Liver (tissue), 9 donors: ENCODE measurements around the gene OGFOD3. TPM values are rescaled to one million over a fixed set of nuclear protein-coding genes. Genes with fewer than 3 reads are reported as not detected.

ENCODE experiments used
- DNase-seq: peaks from one replicate; pipeline ENCODE4 v3.0.0-alpha.2; 2017; ENCODE audit warnings: low spot score
- H3K27ac ChIP-seq, 2 donors: one replicate each; pipeline ENCODE4 v1.7.0; 2013; ENCODE audit warnings: inconsistent platforms in 2 of 2, low read length in 2 of 2, control low read depth in 1 of 2, low read depth in 1 of 2, mild to moderate bottlenecking in 1 of 2
- H3K27me3 ChIP-seq, 4 donors: one replicate each; pipeline versions ENCODE4 v1.6.1 to v1.7.0; 2013; ENCODE audit warnings: low read length in 3 of 4, inconsistent platforms in 1 of 4, mild to moderate bottlenecking in 1 of 4, moderate library complexity in 1 of 4; ENCODE audit not compliant: control insufficient read depth in 4 of 4, insufficient read depth in 4 of 4
- H3K36me3 ChIP-seq, 4 donors: one replicate each; pipeline versions ENCODE4 v1.6.1 to v1.7.0; 2013; ENCODE audit warnings: low read length in 3 of 4, mild to moderate bottlenecking in 3 of 4, low read depth in 1 of 4, moderate library complexity in 1 of 4; ENCODE audit not compliant: control insufficient read depth in 4 of 4, insufficient read depth in 3 of 4
- H3K4me1 ChIP-seq, 4 donors: one replicate each; pipeline versions ENCODE4 v1.6.1 to v1.7.0; 2013; ENCODE audit warnings: low read length in 3 of 4, mild to moderate bottlenecking in 3 of 4, moderate library complexity in 1 of 4; ENCODE audit not compliant: control insufficient read depth in 4 of 4, insufficient read depth in 4 of 4
- H3K4me3 ChIP-seq, 3 donors: one replicate each; pipeline versions ENCODE4 v1.6.1 to v1.7.0; 2013; ENCODE audit warnings: low read length in 3 of 3, control low read depth in 1 of 3, low read depth in 1 of 3, mild to moderate bottlenecking in 1 of 3
- H3K9ac ChIP-seq, 2 donors: one replicate each; pipeline ENCODE4 v1.7.0; 2013; ENCODE audit warnings: low read length in 2 of 2, mild to moderate bottlenecking in 2 of 2, moderate library complexity in 2 of 2, control low read depth in 1 of 2, low read depth in 1 of 2
- H3K9me3 ChIP-seq, 4 donors: one replicate each; pipeline versions ENCODE4 v1.6.1 to v1.7.0; 2013; ENCODE audit warnings: low read length in 3 of 4; ENCODE audit not compliant: control insufficient read depth in 4 of 4
- ATF3 ChIP-seq: IDR thresholded peaks from 2 replicates; pipeline ENCODE4 v1.6.1; 2016; ENCODE audit warnings: antibody characterized with exemption
- HNF4A ChIP-seq, 2 donors: conservative IDR thresholded peaks; 2 replicates each; pipeline ENCODE4 v1.6.1; 2016; ENCODE audit warnings: antibody characterized with exemption in 2 of 2, mild to moderate bottlenecking in 2 of 2
- HNF4G ChIP-seq: IDR thresholded peaks from 2 replicates; pipeline ENCODE4 v1.6.1; 2016; ENCODE audit warnings: antibody characterized with exemption
- JUND ChIP-seq, 2 donors: IDR thresholded peaks; 2 replicates each; pipeline ENCODE4 v1.6.1; 2016; ENCODE audit warnings: antibody characterized with exemption in 2 of 2
- RAD21 ChIP-seq, 2 donors: IDR thresholded peaks; 2 replicates each; pipeline ENCODE4 v1.6.1; 2016; ENCODE audit warnings: antibody characterized with exemption in 2 of 2, mild to moderate bottlenecking in 2 of 2
- REST ChIP-seq: IDR thresholded peaks from 2 replicates; pipeline ENCODE4 v1.6.1; 2016; ENCODE audit warnings: antibody characterized with exemption, mild to moderate bottlenecking
- TAF1 ChIP-seq: conservative IDR thresholded peaks from 2 replicates; pipeline ENCODE4 v1.6.1; 2016; ENCODE audit warnings: antibody characterized with exemption, mild to moderate bottlenecking
- YY1 ChIP-seq: IDR thresholded peaks from 2 replicates; pipeline ENCODE4 v1.6.1; 2016; ENCODE audit warnings: antibody characterized with exemption, mild to moderate bottlenecking
- WGBS: extraction: QIAGEN DNeasy Blood & Tissue Kit; methylation state at CpG from one replicate; pipeline ENCODE4 v1.1.7; 2013; 5-methylcytosine and 5-hydroxymethylcytosine counted together
- polyA plus RNA-seq, 2 donors: library from polyadenylated mRNA; stranded (reverse) in 1 of 2; unstranded in 1 of 2; fragments of 200-250 nt in 1 of 2; fragments of >200 nt in 1 of 2; fragmentation: Nextera tagmentation in 1 of 2; extraction: Ambion mirVana in 1 of 2; gene quantifications; one replicate each; pipeline versions ENCODE4 v1.2.1 to v1.2.3, GENCODE V29; 2013 to 2015
- total RNA-seq, 2 donors: library from RNA; depleted of rRNA; stranded (reverse); fragments of >200 nt; gene quantifications; one replicate each; pipeline ENCODE4 v1.2.3, GENCODE V29; 2014
- donor health status: healthy.
- donor health status: healthy.
- donor health status: healthy.
- donor health status: healthy.
- donor health status: healthy.

The OGFOD3 gene, protein sequence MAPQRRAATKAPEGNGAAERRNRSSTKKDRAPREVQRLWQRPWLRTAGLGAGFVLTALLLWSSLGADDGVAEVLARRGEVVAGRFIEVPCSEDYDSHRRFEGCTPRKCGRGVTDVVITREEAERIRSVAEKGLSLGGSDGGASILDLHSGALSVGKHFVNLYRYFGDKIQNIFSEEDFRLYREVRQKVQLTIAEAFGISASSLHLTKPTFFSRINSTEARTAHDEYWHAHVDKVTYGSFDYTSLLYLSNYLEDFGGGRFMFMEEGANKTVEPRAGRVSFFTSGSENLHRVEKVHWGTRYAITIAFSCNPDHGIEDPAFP
- total RNA-seq (10 to 100 TPM; 16.1 to 23.2 TPM), polyA plus RNA-seq (10 to 100 TPM; 15.0 to 20.9 TPM)

DNA sequence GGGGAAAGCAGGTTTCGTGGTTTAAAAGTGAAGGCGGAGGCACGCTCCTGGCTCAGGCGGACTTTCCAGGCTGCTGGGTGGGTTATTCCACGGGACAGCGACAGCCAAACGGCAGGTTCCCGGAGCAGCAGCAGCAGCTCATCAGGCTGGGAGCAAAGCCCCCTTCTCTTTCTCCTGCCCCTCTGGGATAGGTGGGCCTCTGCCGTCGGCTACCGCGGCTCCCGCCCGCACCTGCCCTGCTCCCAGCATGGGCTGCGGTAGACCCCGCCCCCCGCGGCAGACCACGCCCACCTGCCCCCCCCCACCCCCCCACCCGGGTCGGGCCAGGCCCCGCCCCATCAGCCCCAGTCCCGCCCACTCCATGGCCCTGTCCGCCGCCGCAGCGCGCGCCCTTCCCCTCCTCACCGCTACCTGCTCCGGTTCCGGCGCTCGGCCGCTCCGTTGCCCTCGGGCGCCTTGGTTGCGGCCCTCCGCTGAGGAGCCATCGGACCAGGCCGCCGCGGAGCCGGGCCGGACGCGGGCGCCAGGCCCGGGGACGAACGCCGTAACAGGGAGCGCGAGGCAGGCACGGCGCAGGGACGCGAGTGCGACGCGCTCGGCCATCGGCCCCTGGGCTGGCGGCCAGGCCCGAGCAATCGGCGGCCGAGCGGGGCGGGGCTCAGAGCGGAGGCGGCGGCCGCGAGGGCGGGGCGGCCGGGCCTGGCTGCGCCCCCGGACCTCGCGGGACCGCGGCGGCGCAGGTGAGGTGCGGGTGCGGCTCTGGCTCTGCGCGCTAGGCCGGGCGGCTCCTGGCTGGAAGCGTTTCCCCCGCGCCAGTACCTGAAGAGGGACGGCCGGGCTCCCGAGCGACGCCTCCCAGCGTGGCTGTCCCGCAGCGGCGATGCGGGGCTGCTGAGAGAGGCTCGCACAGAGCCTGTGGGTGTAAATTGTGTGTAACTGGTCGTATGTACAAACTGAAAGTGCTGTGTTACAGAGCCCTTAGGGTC lies at the start of gene OGFOD3, which contains the start of gene HEXD:
Gene OGFOD3 (minus strand): TSS at position 586 of the 986 bp plus-strand sequence. CDS start 101 bp downstream, at position 485.
Gene HEXD (plus strand): TSS at position 347 of the 986 bp plus-strand sequence. CDS start 1,453 bp downstream, outside the sequence.
- H3K9ac ChIP-seq, result peak within 1 kb of the TSS; percentile 32 to 83
- peak; percentile 95 for DNase-seq
- H3K36me3 ChIP-seq, result peaks cover 0 to 2% (median 0%) of the 10 kb centered on the region in 4 donors
- 2% methylated on average over 108 of the region's 108 CpGs for WGBS
- TF ChIP-seq YY1 (peak; percentile 18), REST (no peak), ATF3 (no peak), RAD21 (IDR thresholded peaks at IDR 0.05) (peak in 1 of 2 donors; percentile 20)
- no peaks in the 10 kb centered on the region for H3K9me3 ChIP-seq
- H3K27me3 ChIP-seq, result no peaks in the 10 kb centered on the region
- peak within 1 kb of the TSS; percentile 90 to 94 for H3K27ac ChIP-seq
- H3K4me3 ChIP-seq, result peak within 1 kb of the TSS; percentile 85 to 99 (median 87)
- peaks cover 0 to 21% (median 16%) of the 10 kb centered on the region in 4 donors for H3K4me1 ChIP-seq

- TF ChIP-seq JUND (IDR thresholded peaks at IDR 0.05) (no peak), TAF1 (no peak), HNF4G (no peak)
- Histone ChIP-seq H3K4me3 (no peak overlapping the region), H3K36me3 (peaks cover 9 to 55% (median 32%) of the 10 kb centered on the region in 4 donors), H3K27me3 (no peaks in the 10 kb centered on the region), H3K27ac (no peak overlapping the region), H3K9ac (no peak overlapping the region), H3K4me1 (peaks cover 0 to 6% (median 0%) of the 10 kb centered on the region in 4 donors), H3K9me3 (no peaks in the 10 kb centered on the region)
- DNase-seq, result peak; percentile 50
- WGBS, result 90% methylated on average over 7 of the region's 7 CpGs
These were observed 46.7 kb upstream of the OGFOD3 start for GRCh38 chr17:82465023-82465603.

GRCh38 chr17:82464567-82464929 lies 46.2 kb upstream of the OGFOD3 start:
- DNase-seq, result no peak
- WGBS, result 88% methylated on average over 11 of the region's 11 CpGs
- H3K36me3 ChIP-seq, result peaks cover 8 to 55% (median 30%) of the 10 kb centered on the region in 4 donors
- H3K4me1 ChIP-seq, result peaks cover 0 to 6% (median 0%) of the 10 kb centered on the region in 4 donors
- no peak for TF ChIP-seq HNF4A (conservative IDR thresholded peaks at IDR 0.05)
- H3K27me3 ChIP-seq, result no peaks in the 10 kb centered on the region
- H3K9me3 ChIP-seq, result no peaks in the 10 kb centered on the region
- no peak overlapping the region for H3K4me3 ChIP-seq
- H3K27ac ChIP-seq, result no peak overlapping the region
- H3K9ac ChIP-seq, result no peak overlapping the region
